DLD1 (cell line): ENCODE measurements around the gene MGMT.
"Not testable (repeated sequence)": the region's sequence is repeated elsewhere in the genome, so short reads cannot be mapped to it uniquely, and the experiment has no call there.

Source experiments
- in situ Hi-C: cut with HindIII; loops from 2 replicates; pipeline ENCODE4 v1.10.0; 2017; ENCODE audit warnings: low sequenced_read_pairs

The MGMT gene

GRCh38 chr10:129466703-129467358, at the start of gene MGMT:
TSS of gene MGMT (plus strand) at chr10:129467241.
- in situ Hi-C loops: no loop called here

DNA sequence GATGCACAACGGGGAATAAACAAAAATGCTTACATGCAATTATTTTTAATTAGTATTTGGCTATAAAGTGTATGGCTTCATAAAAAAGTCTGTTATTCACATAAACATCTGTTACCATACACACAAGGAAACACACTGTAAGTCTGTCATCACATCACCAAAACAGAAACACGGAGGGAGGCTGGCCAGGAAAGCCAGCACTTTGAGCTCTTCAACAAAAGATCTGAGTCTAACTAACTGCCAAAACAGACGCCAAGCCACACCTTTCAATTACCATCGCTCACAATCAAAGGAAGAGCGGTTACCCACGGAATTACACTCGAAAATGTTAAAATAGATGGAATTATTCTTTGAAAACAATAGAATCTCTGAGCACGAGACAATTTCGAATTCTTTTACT, 49.2 kb upstream of the MGMT start:
- in situ Hi-C loops: no loop called here

DNA sequence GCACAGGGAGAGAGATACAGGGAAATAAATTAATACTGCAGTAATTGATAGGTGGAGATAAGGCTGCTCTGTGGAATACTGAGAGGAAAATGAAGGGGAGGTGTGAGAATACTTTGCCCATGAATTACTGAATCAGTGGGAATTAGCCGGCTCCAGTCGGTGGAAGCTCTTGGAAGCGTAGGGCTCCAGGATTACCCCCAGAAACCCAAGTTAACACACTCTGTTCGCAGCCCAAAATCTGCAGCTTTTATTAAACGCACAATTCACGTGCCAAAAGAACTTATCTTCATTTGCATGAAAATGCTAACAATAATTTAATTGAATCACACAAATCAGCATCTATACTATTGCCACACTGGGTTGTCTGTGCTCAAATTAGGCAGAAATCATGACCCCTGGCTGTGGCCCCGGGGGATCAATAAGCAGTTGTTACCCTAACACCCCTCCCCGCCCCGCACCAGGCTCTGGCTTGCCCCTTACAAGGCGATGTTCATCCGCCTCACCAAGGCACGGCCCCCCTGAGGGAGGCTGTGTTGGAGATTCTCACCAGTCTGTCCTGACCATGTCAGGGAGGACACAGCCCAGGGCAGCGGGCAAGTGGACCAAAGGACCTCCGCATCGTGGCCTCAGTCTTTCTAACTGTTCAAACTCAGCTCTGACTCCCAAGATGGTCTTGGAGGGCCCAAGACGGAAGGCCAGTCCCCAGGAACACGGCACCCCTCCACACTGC, 48.4 kb upstream of the MGMT start:
- in situ Hi-C loops: no loop called here

DNA sequence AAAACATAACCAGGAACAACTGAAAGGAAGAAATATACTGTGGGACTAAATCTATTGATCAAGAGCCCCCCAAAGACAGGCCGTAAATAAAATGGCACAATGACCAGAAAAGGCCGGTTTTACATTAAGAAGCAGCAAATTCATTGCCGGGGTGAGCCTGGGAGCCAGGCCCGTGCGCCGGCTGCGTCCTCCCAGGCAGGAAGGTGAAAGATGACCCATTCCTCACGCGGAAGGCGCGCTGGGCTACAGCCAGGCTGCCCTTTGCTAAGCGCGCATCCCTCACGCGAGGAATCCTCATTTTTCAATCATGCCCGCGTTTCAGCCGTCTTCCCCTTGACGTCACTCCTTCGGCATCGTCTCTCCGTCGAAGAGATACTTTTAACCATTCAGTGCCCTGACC, 47.6 kb upstream of the MGMT start:
- in situ Hi-C loops: no loop called here

DNA sequence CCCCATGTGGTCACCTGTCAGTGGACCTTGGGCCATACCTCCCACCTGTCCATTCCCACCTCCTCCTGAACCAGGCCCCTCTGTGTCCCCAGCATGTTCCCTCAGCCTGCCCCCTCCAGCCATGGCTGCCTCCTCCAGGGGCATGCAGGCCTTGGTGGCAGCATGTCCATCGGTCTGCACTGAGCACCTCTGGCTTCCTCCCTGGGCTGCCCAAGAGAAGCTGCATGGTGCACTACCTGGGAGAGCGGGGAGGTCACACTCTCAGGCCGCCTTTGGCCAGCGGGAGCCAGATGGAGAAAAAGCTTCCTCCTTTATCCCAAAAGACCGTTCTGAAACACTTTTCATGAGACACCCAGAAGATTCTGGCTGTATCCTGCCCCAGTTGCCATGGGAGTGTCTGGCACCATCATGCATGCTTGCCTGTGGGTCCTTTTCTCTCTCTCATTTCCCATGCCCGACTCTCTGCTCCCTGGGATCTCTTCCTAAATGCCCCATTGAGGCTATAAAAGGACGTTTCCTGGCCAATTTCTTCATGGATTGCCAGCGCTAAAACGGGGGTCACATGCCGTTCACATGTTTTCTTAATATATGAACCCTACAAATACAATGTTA, 45.5 kb upstream of the MGMT start:
- in situ Hi-C loops: no loop called here

GRCh38 chr10:129424978-129425377, 42.1 kb upstream of the MGMT start:
- in situ Hi-C loops: no loop called here

GRCh38 chr10:129426606-129427005, 40.4 kb upstream of the MGMT start:
- in situ Hi-C loops: no loop called here

DNA sequence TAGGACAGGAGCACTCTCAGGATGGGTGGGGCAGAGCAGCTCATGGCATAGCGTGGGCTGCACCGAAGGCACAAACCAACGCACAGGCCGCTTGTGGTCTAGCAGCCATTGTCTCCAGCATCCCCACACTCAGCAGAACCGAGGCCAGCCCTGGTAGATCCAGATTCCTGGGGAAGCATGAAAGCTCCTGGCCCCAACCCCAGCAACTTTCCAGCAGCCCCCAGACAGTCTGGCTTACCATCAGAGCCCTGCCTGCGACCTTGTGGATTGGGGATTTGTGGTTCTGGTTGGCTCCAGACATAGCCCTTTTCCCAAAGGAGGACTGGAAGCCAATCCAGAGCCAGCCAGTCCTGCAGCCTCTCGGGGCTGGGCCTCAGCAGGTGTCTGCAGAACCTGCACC, 33.8 kb upstream of the MGMT start:
- in situ Hi-C loops: no loop called here

- in situ Hi-C loops: not testable (repeated sequence)
Measured at GRCh38 chr10:129435724-129436123, 31.3 kb upstream of the MGMT start.

DNA sequence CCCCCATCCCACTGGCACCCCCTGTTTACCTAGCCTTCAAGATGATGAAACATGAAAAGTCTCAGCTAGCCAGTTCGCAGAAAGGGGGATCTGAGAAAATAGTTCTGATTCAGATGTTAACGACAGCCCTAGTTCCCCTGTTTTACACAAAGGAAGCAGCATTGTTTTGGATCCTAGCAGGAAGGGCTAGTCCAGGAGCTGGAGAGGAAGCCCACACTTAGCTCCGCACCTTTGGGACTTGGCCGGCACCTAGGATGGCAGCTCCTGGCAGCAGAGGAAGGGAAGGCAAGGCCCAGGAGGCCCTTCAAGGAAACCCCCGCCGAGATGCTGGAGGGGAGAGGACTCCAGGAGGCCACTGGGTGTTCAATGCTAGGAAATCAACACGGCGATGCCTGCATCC, 29.0 kb upstream of the MGMT start:
- in situ Hi-C loops: no loop called here

DNA sequence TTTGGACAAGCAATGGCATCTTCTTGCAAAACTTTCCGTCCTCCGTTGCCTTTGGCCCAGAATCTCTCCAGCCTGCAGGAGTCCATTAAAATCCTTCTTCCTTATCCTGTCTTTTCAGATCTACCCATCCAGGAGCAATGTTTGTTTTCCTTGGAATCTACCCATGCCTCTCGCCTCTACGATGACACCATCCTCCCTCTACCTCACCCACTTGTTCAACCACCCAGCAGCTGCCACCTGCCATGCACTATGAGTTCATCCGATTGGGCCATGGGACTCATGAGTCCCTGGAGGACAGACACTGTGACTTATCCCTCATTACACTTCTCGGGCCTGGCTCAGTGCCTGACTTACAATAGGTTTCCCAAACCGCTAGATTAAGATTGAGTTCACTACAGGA, 26.8 kb upstream of the MGMT start:
- in situ Hi-C loops: no loop called here

- in situ Hi-C loops: no loop called here
Measured at GRCh38 chr10:129440722-129441316, 26.2 kb upstream of the MGMT start.

DNA sequence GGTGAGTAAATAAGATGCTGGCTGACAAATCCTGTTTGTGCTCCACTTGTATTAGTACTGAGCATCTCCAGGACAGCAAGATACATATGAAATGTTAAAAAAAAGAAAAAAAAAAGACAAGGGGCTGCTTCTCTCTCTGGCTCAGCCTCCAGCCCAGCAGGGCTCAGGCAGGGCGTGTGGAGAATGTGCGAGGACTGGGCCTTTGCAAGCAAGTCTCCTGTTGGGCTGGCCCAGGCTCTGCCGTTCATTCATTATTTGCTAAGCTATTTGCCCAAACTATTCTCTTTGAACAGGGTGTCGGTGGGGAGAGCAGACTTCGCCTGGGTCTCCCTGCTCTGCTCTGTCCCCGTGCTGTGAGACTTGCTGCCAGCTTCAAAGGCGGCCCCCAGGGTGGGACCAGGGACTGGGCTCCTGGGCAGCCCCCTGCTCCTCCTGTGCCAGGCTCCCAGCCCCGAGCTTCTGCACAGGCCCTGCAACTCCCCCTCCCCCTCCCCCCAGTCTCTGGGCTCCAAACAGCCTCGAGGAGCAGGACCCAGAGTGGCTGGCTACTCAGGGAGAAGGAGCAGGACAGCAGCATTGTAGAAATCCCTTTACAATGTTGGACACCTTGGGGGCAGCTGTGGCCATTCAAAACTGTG, 25.6 kb upstream of the MGMT start:
- in situ Hi-C loops: no loop called here

DNA sequence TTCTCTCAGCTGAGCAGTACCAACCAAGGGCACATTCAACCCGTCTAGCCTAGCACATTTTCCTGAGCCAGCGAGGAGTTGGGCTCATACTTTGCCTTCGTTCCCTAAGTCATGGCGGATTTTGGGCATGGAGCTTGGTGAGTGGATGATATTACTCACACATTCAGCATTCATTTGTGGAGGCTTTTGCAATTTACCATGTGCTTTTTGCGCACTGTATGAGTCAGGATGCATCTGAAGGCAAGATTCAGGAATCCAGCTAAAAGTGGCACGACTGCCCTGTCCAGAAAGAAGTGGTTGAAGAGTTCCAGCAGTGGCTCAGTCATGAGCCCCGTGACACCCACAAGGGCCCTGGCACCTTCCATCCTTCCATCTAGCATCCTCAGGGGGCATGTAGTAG, 24.2 kb upstream of the MGMT start:
- in situ Hi-C loops: no loop called here

GRCh38 chr10:129444359-129444758, 22.7 kb upstream of the MGMT start:
- in situ Hi-C loops: no loop called here

GRCh38 chr10:129445436-129446182, 21.4 kb upstream of the MGMT start:
- in situ Hi-C loops: no loop called here

DNA sequence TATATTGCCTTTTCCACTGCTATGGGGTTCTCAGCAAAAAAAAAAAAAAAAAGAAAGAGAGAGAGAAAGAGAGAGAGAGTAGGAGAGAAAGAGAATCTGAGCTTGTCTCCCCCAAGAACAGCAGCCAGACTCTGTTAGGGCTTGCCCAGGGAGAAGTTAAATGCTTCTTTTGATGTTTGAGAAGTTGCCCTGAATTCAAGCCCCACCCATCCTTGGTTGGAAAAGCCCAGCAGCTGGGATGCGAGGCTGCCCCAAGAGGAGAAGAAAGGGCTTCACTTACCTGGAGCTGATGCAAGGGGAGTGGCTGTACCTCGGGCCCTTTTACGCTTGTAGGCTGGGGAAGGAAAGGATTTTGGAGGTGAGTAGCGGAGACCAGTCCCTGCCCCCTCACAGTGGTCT, 20.9 kb upstream of the MGMT start:
- in situ Hi-C loops: no loop called here

- in situ Hi-C loops: no loop called here
Measured at GRCh38 chr10:129447486-129447885, 19.6 kb upstream of the MGMT start.

DNA sequence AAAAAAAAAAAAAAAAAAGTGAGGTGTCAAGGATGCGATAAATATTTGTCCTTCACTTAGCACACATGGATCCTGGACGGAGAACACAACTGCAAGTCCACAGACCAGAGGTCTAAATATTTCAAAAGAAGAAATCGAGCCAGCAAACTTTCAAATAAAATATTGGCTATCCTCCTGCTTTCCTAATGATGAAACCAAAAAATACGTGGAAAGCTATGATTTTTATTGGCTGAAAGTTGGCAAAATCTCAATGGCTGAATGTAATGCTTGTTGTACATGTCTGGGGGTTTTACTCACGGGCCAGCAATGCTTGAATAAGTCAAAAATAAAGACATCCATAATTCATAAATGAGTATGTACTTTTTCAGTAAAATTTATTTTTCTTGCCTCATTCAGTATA, 19.0 kb upstream of the MGMT start:
- in situ Hi-C loops: no loop called here

DNA sequence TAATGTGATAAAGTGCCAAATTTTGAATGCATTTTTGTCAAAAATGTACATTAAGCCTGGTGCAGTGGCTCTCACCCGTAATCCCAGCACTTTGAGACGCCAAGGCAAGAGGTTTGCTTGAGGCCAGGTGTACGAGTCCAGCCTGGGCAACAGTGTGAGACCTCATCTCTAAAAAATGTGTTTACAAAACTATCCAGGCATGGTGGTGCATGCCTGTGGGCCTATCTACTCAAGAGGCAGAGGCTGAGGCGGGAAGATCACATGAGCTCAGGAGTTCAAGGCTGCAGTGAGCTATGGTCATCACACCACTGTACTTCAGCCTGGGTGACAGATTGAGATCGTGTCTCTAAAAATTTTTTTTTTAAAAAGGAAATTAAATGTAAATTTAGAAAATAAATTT, 18.5 kb upstream of the MGMT start:
- in situ Hi-C loops: no loop called here

DNA sequence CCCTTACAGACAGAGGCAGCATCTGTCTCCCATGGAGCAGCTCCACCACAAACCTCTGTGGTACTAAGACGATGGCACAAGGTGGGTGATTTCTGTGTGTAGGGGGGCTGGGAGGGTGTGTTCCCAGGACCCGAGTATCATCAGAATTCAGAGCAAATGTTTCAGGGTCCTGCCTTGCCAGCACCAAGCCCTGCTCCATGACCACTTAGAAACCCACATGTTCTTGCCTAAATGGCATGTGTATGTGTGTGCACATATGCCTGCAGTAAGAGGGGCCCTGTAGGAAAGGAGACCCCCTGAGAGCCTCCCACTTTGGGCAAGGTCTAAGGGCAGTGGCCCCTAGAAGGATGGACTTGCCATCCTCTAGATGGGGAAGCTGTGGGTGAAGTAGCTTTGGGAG, 17.1 kb upstream of the MGMT start:
- in situ Hi-C loops: no loop called here
